GM12878 (cell line): ENCODE data around the gene MGAT5. TPM values are rescaled to one million over a fixed set of nuclear protein-coding genes. Genes with fewer than 3 reads are reported as not detected.

Source experiments
- ATAC-seq: fragments of 200-7000 bp; cut with Tn5 transposase; 3 replicates; pipeline ENCODE4 v1.9.1; 2020; ENCODE audit warnings: mild to moderate bottlenecking, moderate library complexity
- BruUV-seq: library from RNA; stranded (reverse); fragments of 400-500 nt; replicated peaks from 2 replicates; lab custom pipeline; 2021; lab: Mats Ljungman, UMichigan
- CTCF ChIA-PET: fragments of 300-600 bp; sonication (Branson Sonifier 250); formaldehyde crosslinking; extraction: SDS; loops from one replicate; lab custom pipeline; 2021; ENCODE audit warnings: inconsistent platforms; lab: Yijun Ruan, JAX
- POLR2A ChIA-PET: fragments of 350-600 bp; formaldehyde crosslinking; extraction: SDS; loops from one replicate; lab custom pipeline; 2021; ENCODE audit warnings: inconsistent platforms; lab: Charles Lee
- RAD21 ChIA-PET: fragments of 300-600 bp; sonication (Branson Sonifier 250); formaldehyde crosslinking; loops from one replicate; lab custom pipeline; 2023; ENCODE audit warnings: antibody characterized with exemption; ENCODE audit not compliant: unreplicated experiment; lab: Charles Lee
- SMC1A ChIA-PET: fragments of 300-600 bp; sonication (Branson Sonifier 250); formaldehyde crosslinking; loops from one replicate; lab custom pipeline; 2023; ENCODE audit not compliant: unreplicated experiment, uncharacterized antibody; lab: Charles Lee
- DNase-seq: peaks from one replicate; pipeline ENCODE4 v3.0.0-alpha.2; 2011; ENCODE audit warnings: low read depth, low spot score
- FAIRE-seq: peaks from 3 replicates; lab custom pipeline; 2011; peaks lifted over from hg19 to GRCh38; lab: Jason Lieb, UNC
- H2AFZ ChIP-seq: 2 replicates; pipeline ENCODE4 v1.6.0; 2011; ENCODE audit warnings: low read depth, low read length, control low read depth; ENCODE audit not compliant: control insufficient read depth
- H3K27ac ChIP-seq: 2 replicates; pipeline ENCODE4 v1.5.1; 2011; ENCODE audit warnings: control low read depth; ENCODE audit not compliant: control insufficient read depth, insufficient read depth
- H3K27me3 ChIP-seq, 2 experiments: replicated peaks in 1 of 2; 2 replicates each; pipeline versions ENCODE4 v1.6.0 to v1.6.1; 2011; ENCODE audit warnings: low read length in 1 of 2; ENCODE audit not compliant: control insufficient read depth in 2 of 2, insufficient read depth in 2 of 2
- H3K36me3 ChIP-seq, 2 experiments: 2 replicates each; pipeline ENCODE4 v1.5.1; 2011; ENCODE audit warnings: low read length in 1 of 2; ENCODE audit not compliant: control insufficient read depth in 2 of 2, insufficient read depth in 2 of 2
- H3K4me1 ChIP-seq: 2 replicates; pipeline ENCODE4 v1.6.1; 2011; ENCODE audit warnings: mild to moderate bottlenecking, low read length, moderate library complexity, mixed read lengths; ENCODE audit not compliant: control insufficient read depth, insufficient read depth
- H3K4me2 ChIP-seq: 2 replicates; pipeline ENCODE4 v1.6.0; 2011; ENCODE audit warnings: control low read depth; ENCODE audit not compliant: control insufficient read depth, insufficient read depth
- H3K4me3 ChIP-seq: fragments of 200-600 bp; sonication (generic); 2 replicates; pipeline ENCODE4 v1.5.1; 2016
- H3K79me2 ChIP-seq: 2 replicates; pipeline ENCODE4 v1.6.0; 2011; ENCODE audit warnings: low read length; ENCODE audit not compliant: control insufficient read depth, insufficient read depth
- H3K9ac ChIP-seq: 2 replicates; pipeline ENCODE4 v1.8.0; 2011; ENCODE audit warnings: low read length, control low read depth, mixed read lengths; ENCODE audit not compliant: control insufficient read depth, insufficient read depth
- H3K9me3 ChIP-seq: replicated peaks from 3 replicates; pipeline ENCODE4 v1.5.1; 2011; ENCODE audit warnings: mild to moderate bottlenecking, low read length; ENCODE audit not compliant: control insufficient read depth, insufficient read depth
- H4K20me1 ChIP-seq: 2 replicates; pipeline ENCODE4 v1.6.0; 2011; ENCODE audit not compliant: control insufficient read depth, insufficient read depth
- CHD1 ChIP-seq: IDR thresholded peaks from 2 replicates; pipeline ENCODE4 v1.6.1; 2012; ENCODE audit warnings: low read depth, low read length, improper control_type of control experiment
- FOS ChIP-seq: IDR thresholded peaks from 3 replicates; pipeline ENCODE4 v1.6.1; 2011; ENCODE audit warnings: borderline replicate concordance; ENCODE audit not compliant: insufficient read length; ENCODE audit errors: extremely low read depth
- HSF1 ChIP-seq: fragments of 150-350 bp; IDR thresholded peaks from 2 replicates; pipeline ENCODE4 v1.6.1; 2014; ENCODE audit warnings: mild to moderate bottlenecking, low read depth, low read length
- NFXL1 ChIP-seq: fragments of 450-650 bp; IDR thresholded peaks from 2 replicates; pipeline ENCODE4 v1.6.1; 2017; ENCODE audit warnings: antibody characterized with exemption, mild to moderate bottlenecking, borderline replicate concordance
- PKNOX1 ChIP-seq: fragments of 450-650 bp; IDR thresholded peaks from 2 replicates; pipeline ENCODE4 v1.6.1; 2016; ENCODE audit warnings: mild to moderate bottlenecking
- SRF ChIP-seq, 2 experiments: IDR thresholded peaks; 2 replicates each; pipeline ENCODE4 v1.6.1; 2011; ENCODE audit warnings: low read depth in 2 of 2, low read length in 2 of 2, mild to moderate bottlenecking in 1 of 2, moderate library complexity in 1 of 2
- ZBTB40 ChIP-seq: fragments of 450-650 bp; IDR thresholded peaks from 2 replicates; pipeline ENCODE4 v1.6.1; 2016; ENCODE audit warnings: mild to moderate bottlenecking, moderate library complexity, borderline replicate concordance
- WGBS: methylation state at CpG from one replicate; pipeline ENCODE4 v1.1.6; 2016; ENCODE audit warnings: low lambda C conversion rate; ENCODE audit not compliant: insufficient replicate concordance, insufficient coverage; ENCODE audit errors: missing lambda C conversion rate; 5-methylcytosine and 5-hydroxymethylcytosine counted together
- in situ Hi-C: fragments of 300-500 bp; cut with MboI; formaldehyde crosslinking; loops from 9 replicates; pipeline ENCODE4 v1.14.3; 2018; ENCODE audit warnings: mixed read lengths
- intact Hi-C: fragments of 100-400 bp; cut with micrococcal nuclease; formaldehyde crosslinking; loops from one replicate; pipeline ENCODE4 v1.14.2; 2022; ENCODE audit not compliant: unreplicated experiment
- polyA plus RNA-seq, 11 experiments: library from polyadenylated mRNA; depleted of rRNA in 4 of 11; unstranded in 6 of 11; stranded (reverse) in 5 of 11; fragments of >200 nt; fragmentation: Nextera tagmentation in 4 of 11; fragmentation: Illumina TruSeq in 1 of 11; extraction: Ambion mirVana in 4 of 11; extraction: Trizol in 1 of 11; gene quantifications; 1 replicate in 1 of 11; 2 replicates in 10 of 11; pipeline versions ENCODE4 v1.2.1 to v1.2.3, GENCODE V29; 2011 to 2016; ENCODE audit warnings: inconsistent platforms in 2 of 11, missing spikeins in 2 of 11, low read depth in 1 of 11
- total RNA-seq, 4 experiments: library from RNA; depleted of rRNA in 3 of 4; stranded (reverse); fragments of >200 nt in 3 of 4; fragmentation: Illumina TruSeq in 1 of 4; extraction: Trizol in 1 of 4; gene quantifications; 2 replicates each; pipeline versions ENCODE4 v1.2.1 to v1.2.3, GENCODE V29; 2013 to 2021

The MGAT5 gene
- total and polyA plus RNA-seq, 10 of the 15 experiments (the other 5 are each of a cell fraction or from before 2014, with no cell fraction given), result 4.9 to 104 (median 36.2) TPM

- POLR2A ChIA-PET, result no interaction called here
- Histone ChIP-seq H3K4me1 (no peaks in the 10 kb centered on the region), H3K27me3 (no peaks in the 10 kb centered on the region), H2AFZ (no peak overlapping the region), H4K20me1 (no peaks in the 10 kb centered on the region), H3K4me2 (no peak overlapping the region), H3K9ac (no peak overlapping the region), H3K79me2 (no peaks in the 10 kb centered on the region), H3K36me3 (peaks cover 5 to 20% of the 10 kb centered on the region in 2 experiments; a peak in 3 of 4 replicates), H3K27ac (no peak overlapping the region), H3K4me3 (no peak overlapping the region), H3K9me3 (no peaks in the 10 kb centered on the region)
- no peak for FAIRE-seq
- RAD21 ChIA-PET, result no interaction called here
- TF ChIP-seq PKNOX1 (no peak), FOS (no peak), NFXL1 (no peak), ZBTB40 (no peak), SRF (IDR thresholded peaks at IDR 0.05; ENCODE audit: low read depth in 2 of 2, low read length in 2 of 2) (no peak), CHD1 (no peak), HSF1 (no peak)
- in situ Hi-C loops (no loop called here), intact Hi-C loops (no loop called here)
- no peak for ATAC-seq
- no TSS peak for BruUV-seq
- 82% methylated on average over 3 of the region's 3 CpGs for WGBS
- DNase-seq, result no peak
- CTCF ChIA-PET, result interaction anchor here (1.1 to 2.2 kb wide), 3 partner anchors 10 to 261 kb away, joined by 3 to 5 read pairs (median 3); no protein-coding TSS in a partner anchor
- SMC1A ChIA-PET, result interaction anchor here (1.2 to 1.4 kb wide), 2 partner anchors 32 to 261 kb away, joined by 3 read pairs; no protein-coding TSS in a partner anchor
Measured at GRCh38 chr2:134379722-134380121, 125.8 kb downstream of the MGAT5 start.
